ENCODE results near the gene SLC26A9. TPM values are rescaled to one million over a fixed set of nuclear protein-coding genes. Genes with fewer than 3 reads are reported as not detected.
A peak's percentile ranks its signal among the peaks of the same experiment; 100 is the strongest.

Gene SLC26A9
- total RNA-seq, 6 experiments from 2014 or later, result not detected

- Mint-ChIP-seq H3K4me1 (ENCODE audit: low read depth) (peaks cover 25% of the 10 kb centered on the region), H3K9me3 (no peaks in the 10 kb centered on the region), H3K4me3 (no peak overlapping the region), H3K27ac (no peak overlapping the region), H3K27me3 (ENCODE audit: insufficient read depth) (peaks cover 22% of the 10 kb centered on the region), H3K36me3 (ENCODE audit: low read depth) (no peaks in the 10 kb centered on the region)
- no peak for TF ChIP-seq CTCF (IDR thresholded peaks at IDR 0.05)
- no peak for DNase-seq
Measured at GRCh38 chr1:205922314-205922713, 20.9 kb downstream of the SLC26A9 start.

GRCh38 chr1:205921570-205921909 is 21.7 kb downstream of the SLC26A9 start:
- no peak for TF ChIP-seq CTCF (IDR thresholded peaks at IDR 0.05)
- H3K9me3 Mint-ChIP-seq, result no peaks in the 10 kb centered on the region
- H3K4me3 Mint-ChIP-seq, result no peak overlapping the region
- no peak overlapping the region for H3K27ac Mint-ChIP-seq
- H3K4me1 Mint-ChIP-seq (ENCODE audit: low read depth), result peaks cover 31% of the 10 kb centered on the region
- DNase-seq, result no peak
- peaks cover 20% of the 10 kb centered on the region for H3K27me3 Mint-ChIP-seq (ENCODE audit: insufficient read depth)
- no peaks in the 10 kb centered on the region for H3K36me3 Mint-ChIP-seq (ENCODE audit: low read depth)

DNA sequence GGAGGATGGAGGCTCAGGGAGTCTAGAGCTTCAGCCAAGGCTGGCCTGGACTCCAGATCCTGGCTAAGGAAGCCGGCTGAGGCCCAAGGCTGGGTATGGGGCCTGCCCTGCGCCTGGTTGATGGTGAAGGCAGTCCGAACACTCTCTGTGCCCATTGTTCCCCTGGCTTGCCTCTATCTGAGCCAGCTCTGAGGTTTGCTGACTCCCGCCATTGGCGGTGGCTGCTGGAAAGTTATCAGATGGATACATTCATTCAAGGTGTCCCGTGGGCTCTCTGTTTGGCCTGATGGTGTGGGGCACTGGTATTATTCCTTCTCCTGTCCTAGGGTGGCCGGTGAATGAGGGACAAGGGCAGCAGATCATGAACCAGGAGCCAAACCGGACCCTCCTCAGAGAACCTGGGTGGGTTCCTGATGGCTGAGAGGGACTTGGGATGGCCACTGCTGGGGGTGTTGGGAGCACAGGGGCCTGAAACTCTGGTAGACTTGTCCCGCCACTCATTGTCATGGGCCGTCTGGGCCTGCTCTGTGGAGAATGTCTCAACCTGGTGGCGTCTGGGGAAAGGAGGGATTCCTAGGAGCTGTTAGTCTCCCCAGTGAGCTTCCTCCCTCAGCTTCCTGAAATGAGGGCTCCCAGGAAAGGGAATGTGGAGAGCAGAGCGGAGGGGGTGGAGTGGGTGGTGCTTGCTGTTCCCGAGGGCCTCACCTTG is 22.2 kb downstream of the SLC26A9 start:
- no peak for TF ChIP-seq CTCF (IDR thresholded peaks at IDR 0.05)
- H3K27ac Mint-ChIP-seq, result no peak overlapping the region
- peaks cover 20% of the 10 kb centered on the region for H3K27me3 Mint-ChIP-seq (ENCODE audit: insufficient read depth)
- H3K9me3 Mint-ChIP-seq, result no peaks in the 10 kb centered on the region
- H3K4me3 Mint-ChIP-seq, result no peak overlapping the region
- peaks cover 28% of the 10 kb centered on the region for H3K4me1 Mint-ChIP-seq (ENCODE audit: low read depth)
- no peak for DNase-seq
- no peaks in the 10 kb centered on the region for H3K36me3 Mint-ChIP-seq (ENCODE audit: low read depth)

DNA sequence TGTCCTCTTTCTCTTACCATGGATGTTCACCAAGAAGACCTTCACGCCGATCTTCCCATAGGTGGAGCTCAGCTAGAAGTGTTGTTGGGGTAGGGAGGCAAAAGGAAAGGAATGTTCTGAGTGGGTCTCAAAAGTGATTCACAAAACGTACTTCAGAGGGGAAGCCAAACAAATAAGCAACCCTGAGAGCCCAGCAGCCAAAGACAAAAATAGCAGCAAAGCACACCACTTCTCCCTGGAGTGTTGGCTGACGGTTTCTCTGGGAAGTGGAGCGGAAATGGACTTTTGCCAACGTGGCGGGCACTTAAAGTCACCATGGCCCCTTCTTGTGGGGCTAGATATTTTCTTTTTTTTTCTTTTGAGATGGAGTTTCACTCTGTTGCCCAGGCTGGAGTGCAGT is 23.1 kb downstream of the SLC26A9 start:
- H3K27me3 Mint-ChIP-seq (ENCODE audit: insufficient read depth), result peaks cover 20% of the 10 kb centered on the region
- no peak overlapping the region for H3K4me3 Mint-ChIP-seq
- no peaks in the 10 kb centered on the region for H3K36me3 Mint-ChIP-seq (ENCODE audit: low read depth)
- peaks cover 20% of the 10 kb centered on the region for H3K4me1 Mint-ChIP-seq (ENCODE audit: low read depth)
- no peak for TF ChIP-seq CTCF (IDR thresholded peaks at IDR 0.05)
- no peak overlapping the region for H3K27ac Mint-ChIP-seq
- no peaks in the 10 kb centered on the region for H3K9me3 Mint-ChIP-seq
- DNase-seq, result no peak

- Mint-ChIP-seq H3K27me3 (ENCODE audit: insufficient read depth) (peaks cover 17% of the 10 kb centered on the region), H3K4me1 (ENCODE audit: low read depth) (peaks cover 20% of the 10 kb centered on the region), H3K4me3 (no peak overlapping the region), H3K36me3 (ENCODE audit: low read depth) (no peaks in the 10 kb centered on the region), H3K9me3 (no peaks in the 10 kb centered on the region), H3K27ac (no peak overlapping the region)
- DNase-seq, result peak; percentile 72
- TF ChIP-seq CTCF (IDR thresholded peaks at IDR 0.05), result peak; percentile 96
Measured at GRCh38 chr1:205918955-205919746, 24.1 kb downstream of the SLC26A9 start.
